GM12873 (cell line): ENCODE results near the gene AMBRA1.
A peak's percentile ranks its signal among the peaks of the same experiment; 100 is the strongest.

Experiments used
- TF ChIP-seq, protein P1 (sequence below): IDR thresholded peaks from 2 replicates; pipeline ENCODE4 v1.5.1; 2012; ENCODE audit warnings: low read depth, mild to moderate bottlenecking, moderate library complexity, low read length, control low read depth; ENCODE audit not compliant: insufficient read depth; ENCODE audit errors: missing control alignments

The AMBRA1 gene

DNA sequence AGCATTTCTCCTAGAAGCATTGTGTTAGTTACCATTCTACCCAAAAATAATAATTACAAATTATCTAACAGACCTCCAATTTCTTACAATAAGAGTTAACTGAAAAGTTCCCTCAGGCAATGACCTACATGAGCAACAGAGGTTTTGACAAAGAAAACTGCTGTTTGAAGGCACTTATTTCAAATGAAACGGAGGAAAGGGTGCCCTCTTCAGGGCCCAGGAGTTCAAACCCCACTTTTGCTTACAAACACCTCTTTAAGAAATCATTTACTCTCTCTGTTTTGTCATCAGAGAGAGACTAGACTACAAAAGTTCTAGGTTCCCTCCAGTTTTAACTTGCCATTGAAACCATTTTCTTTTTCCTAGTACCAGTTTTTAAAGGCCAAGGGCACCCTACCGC lies 56.7 kb downstream of the AMBRA1 start:
- TF ChIP-seq, protein P1, sequence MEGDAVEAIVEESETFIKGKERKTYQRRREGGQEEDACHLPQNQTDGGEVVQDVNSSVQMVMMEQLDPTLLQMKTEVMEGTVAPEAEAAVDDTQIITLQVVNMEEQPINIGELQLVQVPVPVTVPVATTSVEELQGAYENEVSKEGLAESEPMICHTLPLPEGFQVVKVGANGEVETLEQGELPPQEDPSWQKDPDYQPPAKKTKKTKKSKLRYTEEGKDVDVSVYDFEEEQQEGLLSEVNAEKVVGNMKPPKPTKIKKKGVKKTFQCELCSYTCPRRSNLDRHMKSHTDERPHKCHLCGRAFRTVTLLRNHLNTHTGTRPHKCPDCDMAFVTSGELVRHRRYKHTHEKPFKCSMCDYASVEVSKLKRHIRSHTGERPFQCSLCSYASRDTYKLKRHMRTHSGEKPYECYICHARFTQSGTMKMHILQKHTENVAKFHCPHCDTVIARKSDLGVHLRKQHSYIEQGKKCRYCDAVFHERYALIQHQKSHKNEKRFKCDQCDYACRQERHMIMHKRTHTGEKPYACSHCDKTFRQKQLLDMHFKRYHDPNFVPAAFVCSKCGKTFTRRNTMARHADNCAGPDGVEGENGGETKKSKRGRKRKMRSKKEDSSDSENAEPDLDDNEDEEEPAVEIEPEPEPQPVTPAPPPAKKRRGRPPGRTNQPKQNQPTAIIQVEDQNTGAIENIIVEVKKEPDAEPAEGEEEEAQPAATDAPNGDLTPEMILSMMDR, result peak; percentile 7

DNA sequence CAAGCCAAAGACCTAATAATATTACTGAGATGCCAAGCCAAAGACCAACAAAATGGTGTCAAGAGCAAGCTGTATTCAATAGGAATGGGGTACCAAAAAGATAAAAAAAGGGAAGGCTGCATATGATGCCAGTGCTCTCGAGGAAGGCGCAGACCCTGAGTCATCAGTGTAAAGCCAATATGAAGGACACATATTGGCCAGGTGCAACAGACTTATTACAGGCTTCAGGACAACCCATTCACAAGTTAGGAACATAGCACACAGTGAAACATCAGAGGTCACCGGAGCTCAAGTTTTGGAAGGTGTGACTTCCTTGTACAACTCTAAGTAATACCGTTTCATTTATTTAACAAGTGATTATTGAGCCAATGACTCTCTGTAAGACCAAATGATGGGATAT lies 58.1 kb downstream of the AMBRA1 start:
- TF ChIP-seq, protein P1, result no peak

DNA sequence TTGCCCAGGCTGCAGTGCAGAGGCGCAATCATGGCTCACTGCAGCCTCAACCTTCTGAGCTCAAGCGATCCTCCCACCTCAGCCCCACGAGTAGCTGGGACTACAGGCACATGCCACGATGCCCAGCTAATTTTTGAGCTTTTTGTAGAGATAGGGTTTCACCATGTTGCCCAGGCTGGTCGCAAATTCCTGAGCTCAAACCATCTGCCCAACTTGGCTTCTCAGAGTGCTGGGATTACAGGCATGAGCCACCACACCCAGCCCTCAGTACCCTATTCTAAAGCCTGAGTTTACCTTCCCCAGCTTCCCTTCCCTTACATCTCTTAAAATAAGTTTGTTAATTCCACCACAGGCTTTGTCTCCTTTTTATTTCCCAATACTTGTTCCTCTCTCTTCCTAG lies 59.1 kb downstream of the AMBRA1 start:
- TF ChIP-seq, protein P1, result no peak

DNA sequence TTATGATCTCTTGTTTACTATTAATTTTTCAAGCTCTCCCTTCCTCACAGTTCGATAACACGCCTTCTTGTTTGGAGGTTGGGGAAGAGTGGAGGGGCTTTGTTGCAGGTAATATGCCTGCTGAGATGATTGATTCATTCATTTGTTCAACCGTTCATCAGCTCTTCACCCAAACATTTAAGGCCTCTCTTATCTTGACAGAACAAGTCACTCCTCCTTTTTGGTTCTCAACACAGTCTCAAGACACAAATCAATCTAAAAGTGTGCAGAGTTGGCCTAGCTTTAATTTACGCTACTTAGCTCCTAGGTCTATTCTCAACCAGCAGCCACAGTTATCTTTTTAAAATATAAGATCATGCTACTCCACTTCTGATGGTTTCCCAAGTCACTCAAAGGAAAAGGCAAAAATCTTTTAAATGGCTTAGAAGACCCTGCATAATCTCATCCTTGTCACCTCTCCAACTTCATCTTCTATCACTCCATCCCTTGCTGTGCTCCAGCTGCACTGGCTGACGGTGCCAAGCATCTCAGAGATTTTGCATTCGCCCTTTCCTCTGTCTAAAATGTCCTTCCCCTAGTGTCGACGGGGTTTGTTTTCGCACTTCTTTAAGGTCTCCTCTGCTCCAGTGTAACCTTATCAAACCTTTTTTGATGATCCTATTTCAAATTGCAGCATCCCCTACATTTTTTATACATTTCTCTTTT lies 60.3 kb downstream of the AMBRA1 start:
- TF ChIP-seq, protein P1, result no peak

DNA sequence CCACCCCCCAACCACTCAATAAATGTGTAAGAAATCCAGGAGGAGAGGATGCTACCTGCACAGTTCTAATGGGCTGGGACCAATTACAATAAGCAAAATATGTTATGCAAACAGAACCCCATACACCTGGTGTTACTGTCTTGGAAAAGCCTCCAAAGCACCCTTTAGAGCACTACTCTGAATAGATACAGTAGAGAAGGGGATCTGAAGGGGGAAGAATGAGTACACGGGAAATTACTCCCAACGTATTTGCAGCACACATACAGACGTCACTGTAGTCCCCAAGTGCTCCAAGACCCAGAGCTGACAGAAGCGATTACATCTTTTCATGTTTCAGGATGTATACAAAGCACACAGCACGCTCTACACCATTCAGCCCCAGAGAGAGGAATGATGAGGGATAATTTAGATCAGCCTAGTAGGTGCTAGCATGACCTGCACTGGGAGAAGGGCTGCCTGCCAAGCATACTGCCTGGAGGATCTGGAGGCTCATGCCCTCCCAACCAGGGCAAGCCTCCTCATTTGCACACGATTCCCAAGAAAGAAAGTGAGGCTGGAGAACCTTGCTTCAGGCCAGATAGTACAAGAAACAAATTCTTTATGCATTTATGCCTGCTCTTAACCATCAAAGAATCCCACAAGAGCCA lies 63.8 kb downstream of the AMBRA1 start:
- TF ChIP-seq, protein P1, result no peak

DNA sequence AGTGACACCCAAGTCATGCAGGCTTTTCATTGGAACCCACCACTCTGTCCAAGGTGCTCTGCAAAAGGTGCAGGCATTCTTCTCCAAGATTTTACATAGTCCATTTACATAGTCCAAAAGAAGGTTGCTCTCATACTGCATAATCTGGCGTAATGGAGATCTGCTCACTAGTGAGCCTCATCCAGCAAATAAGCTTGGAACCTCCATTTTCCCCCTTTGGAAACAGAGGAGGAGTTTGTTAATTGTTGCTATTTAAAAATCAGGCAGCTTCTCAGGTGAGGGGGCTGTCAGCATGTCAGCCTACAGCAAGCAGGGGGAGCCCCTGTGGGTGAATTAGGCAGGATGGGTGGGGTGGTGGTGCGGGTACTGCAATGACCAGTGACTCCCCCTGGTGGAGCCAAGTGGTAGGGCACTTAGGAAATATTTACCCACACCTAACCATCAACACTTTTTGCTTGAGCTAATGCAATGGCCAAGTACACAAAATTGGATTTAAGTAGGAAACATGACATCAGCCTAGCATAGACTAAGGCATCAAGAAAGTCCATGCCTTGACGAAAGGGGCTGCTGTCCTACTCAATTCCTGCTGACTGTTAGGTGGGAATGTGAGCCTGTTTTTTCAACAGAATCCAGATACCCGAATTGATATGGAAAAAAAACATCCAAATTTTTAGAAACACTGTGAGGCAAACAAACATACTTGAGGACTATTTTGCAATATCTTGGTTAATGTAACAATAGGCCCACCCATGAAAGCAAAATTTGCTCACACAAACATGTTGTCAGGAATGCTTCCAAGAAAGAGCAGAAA lies 64.5 kb downstream of the AMBRA1 start:
- TF ChIP-seq, protein P1, result peak; percentile 97
